Measurements from ENCODE around the gene SEMA7A. TPM values are rescaled to one million over a fixed set of nuclear protein-coding genes. Genes with fewer than 3 reads are reported as not detected.
A peak's percentile ranks its signal among the peaks of the same experiment; 100 is the strongest.

SEMA7A gene
- total RNA-seq, 2 donors from 2014 or later: 1.2 to 4.9 TPM

- no peaks in the 10 kb centered on the region for H3K27me3 ChIP-seq (replicated peaks; ENCODE audit: insufficient read depth)
- DNase-seq (ENCODE audit: low spot score): no peak
- no peak for TF ChIP-seq CTCF (IDR thresholded peaks at IDR 0.05)
Observed at GRCh38 chr15:74438206-74438605, 4.4 kb upstream of the SEMA7A start.

GRCh38 chr15:74434263-74435136, 742 bp upstream of the SEMA7A start:
- Histone ChIP-seq H3K27me3 (replicated peaks; ENCODE audit: insufficient read depth) (peaks cover 4% of the 10 kb centered on the region), H3K4me3 (peak overlapping the region; percentile 93), H3K4me1 (ENCODE audit: control insufficient read depth in 1 of 2, low read depth in 2 of 2) (peaks cover 4 to 15% of the 10 kb centered on the region in 2 donors), H3K9me3 (no peaks in the 10 kb centered on the region), H3K27ac (peak overlapping the region in 1 of 2 donors; percentile 39), H3K36me3 (no peaks in the 10 kb centered on the region)
- TF ChIP-seq CTCF (IDR thresholded peaks at IDR 0.05): no peak
- DNase-seq (ENCODE audit: low spot score) (no peak), ATAC-seq (ENCODE audit: insufficient number of reproducible peaks, low FRiP score, low read depth) (no peak)

More at GRCh38 chr15:74438206-74438605, 4.4 kb upstream of the SEMA7A start:
- ATAC-seq (ENCODE audit: insufficient number of reproducible peaks, low FRiP score, low read depth): no peak
- Histone ChIP-seq H3K4me3 (no peak overlapping the region), H3K36me3 (no peaks in the 10 kb centered on the region), H3K27ac (no peak overlapping the region), H3K4me1 (ENCODE audit: control insufficient read depth in 1 of 2, low read depth in 2 of 2) (peaks cover 4 to 7% of the 10 kb centered on the region in 2 donors), H3K9me3 (no peaks in the 10 kb centered on the region)

- H3K36me3 ChIP-seq: no peaks in the 10 kb centered on the region
- H3K9me3 ChIP-seq: no peaks in the 10 kb centered on the region
- H3K27ac ChIP-seq: no peak overlapping the region
- DNase-seq (ENCODE audit: low spot score) (no peak), ATAC-seq (ENCODE audit: insufficient number of reproducible peaks, low FRiP score, low read depth) (no peak)
- peaks cover 4% of the 10 kb centered on the region for H3K27me3 ChIP-seq (replicated peaks; ENCODE audit: insufficient read depth)
- H3K4me3 ChIP-seq: peak overlapping the region; percentile 93
- no peak for TF ChIP-seq CTCF (IDR thresholded peaks at IDR 0.05)
- H3K4me1 ChIP-seq (ENCODE audit: control insufficient read depth in 1 of 2, low read depth in 2 of 2): peaks cover 4 to 15% of the 10 kb centered on the region in 2 donors
Observed at GRCh38 chr15:74432968-74433591, 678 bp downstream of the SEMA7A start.

- H3K27me3 ChIP-seq (replicated peaks; ENCODE audit: insufficient read depth): peaks cover 4% of the 10 kb centered on the region
- ATAC-seq (ENCODE audit: insufficient number of reproducible peaks, low FRiP score, low read depth) (no peak), DNase-seq (ENCODE audit: low spot score) (no peak)
- no peak overlapping the region for H3K27ac ChIP-seq
- peaks cover 4 to 15% of the 10 kb centered on the region in 2 donors for H3K4me1 ChIP-seq (ENCODE audit: control insufficient read depth in 1 of 2, low read depth in 2 of 2)
- H3K36me3 ChIP-seq: no peaks in the 10 kb centered on the region
- H3K9me3 ChIP-seq: no peaks in the 10 kb centered on the region
- no peak for TF ChIP-seq CTCF (IDR thresholded peaks at IDR 0.05)
- peak overlapping the region; percentile 93 for H3K4me3 ChIP-seq
Observed at GRCh38 chr15:74432271-74432967, 1.3 kb downstream of the SEMA7A start.

GRCh38 chr15:74431645-74432044, 2.1 kb downstream of the SEMA7A start:
- no peaks in the 10 kb centered on the region for H3K9me3 ChIP-seq
- DNase-seq (ENCODE audit: low spot score) (no peak), ATAC-seq (ENCODE audit: insufficient number of reproducible peaks, low FRiP score, low read depth) (no peak)
- H3K27me3 ChIP-seq (replicated peaks; ENCODE audit: insufficient read depth): peaks cover 4% of the 10 kb centered on the region
- no peak for TF ChIP-seq CTCF (IDR thresholded peaks at IDR 0.05)
- H3K36me3 ChIP-seq: no peaks in the 10 kb centered on the region
- peaks cover 4 to 15% of the 10 kb centered on the region in 2 donors for H3K4me1 ChIP-seq (ENCODE audit: control insufficient read depth in 1 of 2, low read depth in 2 of 2)
- no peak overlapping the region for H3K4me3 ChIP-seq
- no peak overlapping the region for H3K27ac ChIP-seq
